ENCODE results near the gene NTM.

GRCh38 chr11:132293586-132293985 is 923.2 kb downstream of the NTM start:
- TF ChIP-seq CTCF (IDR thresholded peaks at IDR 0.05; ENCODE audit: low read length) (no peak), EZH2 (IDR thresholded peaks at IDR 0.05; ENCODE audit: borderline replicate concordance, low read length) (no peak)

Measured in OCI-LY1 (cell line).